HepG2 (cell line): ENCODE results near the gene DZIP1L.

ENCODE experiments used
- CTCF ChIP-seq: sonication (generic); formaldehyde crosslinking; IDR thresholded peaks from 2 replicates; pipeline ENCODE4 v1.5.0; 2020; ENCODE audit warnings: mild to moderate bottlenecking, missing genetic modification reagents, moderate library complexity
- E2F1 ChIP-seq: sonication (generic); formaldehyde crosslinking; IDR thresholded peaks from 2 replicates; pipeline ENCODE4 v1.5.0; 2020; ENCODE audit warnings: missing genetic modification reagents
- NFIC ChIP-seq: IDR thresholded peaks from 2 replicates; pipeline ENCODE4 v1.6.1; 2012; ENCODE audit warnings: mild to moderate bottlenecking, low read length, inconsistent platforms
- POLR2A ChIP-seq, 2 experiments: IDR thresholded peaks; 2 replicates each; pipeline ENCODE4 v1.6.1; 2011; ENCODE audit warnings: low read depth in 2 of 2, low read length in 2 of 2, mild to moderate bottlenecking in 1 of 2, moderate library complexity in 1 of 2; ENCODE audit not compliant: insufficient read depth in 1 of 2
- SRF ChIP-seq: IDR thresholded peaks from 2 replicates; pipeline ENCODE4 v1.6.1; 2011; ENCODE audit warnings: mild to moderate bottlenecking, low read depth, low read length, moderate library complexity
- TAF1 ChIP-seq: sonication (generic); formaldehyde crosslinking; IDR thresholded peaks from 2 replicates; pipeline ENCODE4 v1.4.0; 2020; ENCODE audit warnings: missing genetic modification reagents
- TARDBP ChIP-seq: sonication (generic); formaldehyde crosslinking; IDR thresholded peaks from 2 replicates; pipeline ENCODE4 v1.8.0; 2022; ENCODE audit warnings: mild to moderate bottlenecking, missing genetic modification reagents
- ZFP90 ChIP-seq: sonication (generic); formaldehyde crosslinking; IDR thresholded peaks from 2 replicates; pipeline ENCODE4 v1.8.0; 2022; ENCODE audit warnings: missing genetic modification reagents, mild to moderate bottlenecking, inconsistent platforms, borderline replicate concordance
- ZNF180 ChIP-seq: sonication (generic); formaldehyde crosslinking; IDR thresholded peaks from 2 replicates; pipeline ENCODE4 v1.4.0; 2020; ENCODE audit warnings: low read depth, missing genetic modification reagents, borderline replicate concordance
- ZNF382 ChIP-seq: sonication (generic); formaldehyde crosslinking; IDR thresholded peaks from 2 replicates; pipeline ENCODE4 v1.5.0; 2020; ENCODE audit warnings: missing genetic modification reagents, mild to moderate bottlenecking, borderline replicate concordance
- ZNF577 ChIP-seq: sonication (generic); formaldehyde crosslinking; IDR thresholded peaks from 2 replicates; pipeline ENCODE4 v1.4.0; 2020; ENCODE audit warnings: mild to moderate bottlenecking, low read depth, missing genetic modification reagents, borderline replicate concordance
- ZNF646 ChIP-seq: sonication (generic); formaldehyde crosslinking; IDR thresholded peaks from 2 replicates; pipeline ENCODE4 v1.9.0; 2021; ENCODE audit warnings: mild to moderate bottlenecking, missing genetic modification reagents
- ZNF724P ChIP-seq: sonication (generic); formaldehyde crosslinking; IDR thresholded peaks from 2 replicates; pipeline ENCODE4 v1.8.0; 2022; ENCODE audit warnings: missing genetic modification reagents, borderline replicate concordance

GRCh38 chr3:138059261-138059660, 56.1 kb downstream of the DZIP1L start:
- no peak for TF ChIP-seq E2F1 (CRISPR knock-in tag)
- no peak for TF ChIP-seq ZNF180 (CRISPR knock-in tag)
- TF ChIP-seq ZNF382 (CRISPR knock-in tag) = no peak
- no peak for TF ChIP-seq ZNF724P (CRISPR knock-in tag)
- TF ChIP-seq POLR2A (IDR thresholded peaks at IDR 0.05; ENCODE audit: insufficient read depth in 1 of 2, low read depth in 2 of 2, low read length in 2 of 2) = no peak
- TF ChIP-seq CTCF = no peak
- TF ChIP-seq ZFP90 = no peak
- TF ChIP-seq TAF1 (CRISPR knock-in tag) = no peak
- TF ChIP-seq NFIC = no peak
- no peak for TF ChIP-seq SRF
- TF ChIP-seq ZNF646 (CRISPR knock-in tag) = no peak
- TF ChIP-seq ZNF577 (CRISPR knock-in tag) = no peak
- TF ChIP-seq TARDBP (CRISPR knock-in tag) = no peak
